Kidney (tissue), 14 donors: ENCODE measurements around the gene SPP1. TPM values are rescaled to one million over a fixed set of nuclear protein-coding genes. Genes with fewer than 3 reads are reported as not detected.

Experiments used
- DNase-seq, 5 donors: peaks; one replicate each; pipeline ENCODE4 v3.0.0-alpha.2; 2013 to 2020
- FAIRE-seq: peaks from 2 replicates; lab custom pipeline; 2012; peaks lifted over from hg19 to GRCh38; lab: Jason Lieb, UNC
- H3K27ac ChIP-seq, 2 donors: one replicate each; pipeline ENCODE4 v1.7.0; 2013; ENCODE audit warnings: low read depth in 2 of 2, low read length in 2 of 2, inconsistent platforms in 1 of 2
- H3K27me3 ChIP-seq: one replicate; pipeline ENCODE4 v1.7.1; 2013; ENCODE audit warnings: low read length, inconsistent platforms; ENCODE audit not compliant: control insufficient read depth, insufficient read depth
- H3K36me3 ChIP-seq, 3 donors: one replicate each; pipeline versions ENCODE4 v1.7.0 to v1.7.1; 2013; ENCODE audit warnings: low read length in 3 of 3, control low read depth in 1 of 3, inconsistent platforms in 1 of 3; ENCODE audit not compliant: insufficient read depth in 3 of 3, control insufficient read depth in 2 of 3
- H3K4me1 ChIP-seq, 3 donors: one replicate each; pipeline versions ENCODE4 v1.7.0 to v1.7.1; 2013; ENCODE audit warnings: low read length in 3 of 3, inconsistent platforms in 1 of 3, low read depth in 1 of 3; ENCODE audit not compliant: control insufficient read depth in 2 of 3, insufficient read depth in 2 of 3
- H3K4me3 ChIP-seq, 3 donors: one replicate each; pipeline versions ENCODE4 v1.7.0 to v1.8.1; 2013; ENCODE audit warnings: low read length in 3 of 3, control low read depth in 1 of 3, inconsistent platforms in 1 of 3
- H3K9ac ChIP-seq, 3 donors: one replicate each; pipeline versions ENCODE4 v1.7.0 to v1.7.1; 2013; ENCODE audit warnings: low read length in 3 of 3, control low read depth in 1 of 3, inconsistent platforms in 1 of 3
- H3K9me3 ChIP-seq, 3 donors: one replicate each; pipeline versions ENCODE4 v1.7.0 to v1.7.1; 2013; ENCODE audit warnings: low read length in 3 of 3, control low read depth in 1 of 3, inconsistent platforms in 1 of 3; ENCODE audit not compliant: control insufficient read depth in 2 of 3, insufficient read depth in 1 of 3
- intact Hi-C: fragments of 100-400 bp; cut with DNase I; formaldehyde crosslinking; loops from one replicate; pipeline ENCODE4 v1.11.1; 2022
- polyA plus RNA-seq: library from polyadenylated mRNA; stranded (reverse); fragments of 350-450 nt; fragmentation: Illumina TruSeq; extraction: RNeasy Lipid Tissue Mini Kit (QIAGEN cat#74804); gene quantifications from one replicate; pipeline ENCODE4 v1.2.3, GENCODE V29; 2014; ENCODE audit warnings: low read depth, low replicate concordance; ENCODE audit not compliant: insufficient read depth
- total RNA-seq: library from RNA; stranded (reverse); fragmentation: NEBNext Ultra II Directional; extraction: Animal tissue kit (Norgen Biotek cat#: 25700); gene quantifications from one replicate; pipeline ENCODE4 v1.2.1, GENCODE V29; 2021
- TF ChIP-seq, protein P1 (sequence below): IDR thresholded peaks from 3 replicates; pipeline ENCODE4 v1.5.1; 2012; ENCODE audit warnings: mild to moderate bottlenecking, moderate library complexity, borderline replicate concordance; ENCODE audit not compliant: insufficient read depth; ENCODE audit errors: extremely low read depth
- donor health status: control.
- donor health status: control.
- donor health status: control.
- donor health status: control.
- donor health status: control.
- donor health status: DM: yes; HTN: yes; CAD: no.
- donor health status: Normal renal cell carcinoma (clear cell type).

SPP1 gene
- total and polyA plus RNA-seq, 2 donors from 2014 or later: 5,484 to 6,594 TPM

- FAIRE-seq (no peak), DNase-seq (peak in 1 of 5 donors; percentile 63)
- Histone ChIP-seq H3K9ac (no peak overlapping the region), H3K9me3 (no peaks in the 10 kb centered on the region), H3K27me3 (no peaks in the 10 kb centered on the region), H3K36me3 (no peaks in the 10 kb centered on the region), H3K4me1 (peaks cover 0 to 10% (median 0%) of the 10 kb centered on the region in 3 donors), H3K27ac (no peak overlapping the region), H3K4me3 (no peak overlapping the region)
- TF ChIP-seq, protein P1, sequence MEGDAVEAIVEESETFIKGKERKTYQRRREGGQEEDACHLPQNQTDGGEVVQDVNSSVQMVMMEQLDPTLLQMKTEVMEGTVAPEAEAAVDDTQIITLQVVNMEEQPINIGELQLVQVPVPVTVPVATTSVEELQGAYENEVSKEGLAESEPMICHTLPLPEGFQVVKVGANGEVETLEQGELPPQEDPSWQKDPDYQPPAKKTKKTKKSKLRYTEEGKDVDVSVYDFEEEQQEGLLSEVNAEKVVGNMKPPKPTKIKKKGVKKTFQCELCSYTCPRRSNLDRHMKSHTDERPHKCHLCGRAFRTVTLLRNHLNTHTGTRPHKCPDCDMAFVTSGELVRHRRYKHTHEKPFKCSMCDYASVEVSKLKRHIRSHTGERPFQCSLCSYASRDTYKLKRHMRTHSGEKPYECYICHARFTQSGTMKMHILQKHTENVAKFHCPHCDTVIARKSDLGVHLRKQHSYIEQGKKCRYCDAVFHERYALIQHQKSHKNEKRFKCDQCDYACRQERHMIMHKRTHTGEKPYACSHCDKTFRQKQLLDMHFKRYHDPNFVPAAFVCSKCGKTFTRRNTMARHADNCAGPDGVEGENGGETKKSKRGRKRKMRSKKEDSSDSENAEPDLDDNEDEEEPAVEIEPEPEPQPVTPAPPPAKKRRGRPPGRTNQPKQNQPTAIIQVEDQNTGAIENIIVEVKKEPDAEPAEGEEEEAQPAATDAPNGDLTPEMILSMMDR: no peak
- intact Hi-C loops: no loop called here
Measured at GRCh38 chr4:87966095-87966496, 9.4 kb upstream of the SPP1 start.

- intact Hi-C loops: no loop called here
- no peak overlapping the region for H3K27ac ChIP-seq
- H3K9ac ChIP-seq: no peak overlapping the region
- no peak for DNase-seq
- TF ChIP-seq, protein P1: no peak
- no peak for FAIRE-seq
- H3K4me3 ChIP-seq: no peak overlapping the region
- H3K36me3 ChIP-seq: no peaks in the 10 kb centered on the region
- peaks cover 0 to 5% (median 0%) of the 10 kb centered on the region in 3 donors for H3K4me1 ChIP-seq
- H3K27me3 ChIP-seq: no peaks in the 10 kb centered on the region
- H3K9me3 ChIP-seq: no peaks in the 10 kb centered on the region
Measured at GRCh38 chr4:87967193-87967592, 8.3 kb upstream of the SPP1 start.

GRCh38 chr4:87970121-87970520, 5.4 kb upstream of the SPP1 start:
- peak; percentile 11 for FAIRE-seq
- intact Hi-C loops: loop anchor here (10.0 kb wide), 1 partner anchor 115 kb away; no protein-coding TSS in a partner anchor
- H3K4me1 ChIP-seq: peaks cover 0 to 15% (median 0%) of the 10 kb centered on the region in 3 donors
- no peak for DNase-seq
- H3K27me3 ChIP-seq: no peaks in the 10 kb centered on the region
- peak overlapping the region in 1 of 3 donors; percentile 12 for H3K9ac ChIP-seq
- no peaks in the 10 kb centered on the region for H3K9me3 ChIP-seq
- TF ChIP-seq, protein P1: no peak
- peak overlapping the region; percentile 38 to 62 for H3K27ac ChIP-seq
- H3K4me3 ChIP-seq: peak overlapping the region in 2 of 3 donors; percentile 13 to 15
- no peaks in the 10 kb centered on the region for H3K36me3 ChIP-seq

- H3K9me3 ChIP-seq: no peaks in the 10 kb centered on the region
- intact Hi-C loops: loop anchor here (10.0 kb wide), 1 partner anchor 117 kb away; no protein-coding TSS in a partner anchor
- TF ChIP-seq, protein P1: no peak
- no peak overlapping the region for H3K4me3 ChIP-seq
- H3K9ac ChIP-seq: no peak overlapping the region
- no peak for DNase-seq
- FAIRE-seq: no peak
- H3K4me1 ChIP-seq: peaks cover 0 to 18% (median 0%) of the 10 kb centered on the region in 3 donors
- no peaks in the 10 kb centered on the region for H3K36me3 ChIP-seq
- H3K27ac ChIP-seq: no peak overlapping the region
- H3K27me3 ChIP-seq: peaks cover 4% of the 10 kb centered on the region
Measured at GRCh38 chr4:87971866-87972265, 3.6 kb upstream of the SPP1 start.
